AG04450 (cell line): ENCODE measurements around the gene ZBTB1. TPM values are rescaled to one million over a fixed set of nuclear protein-coding genes. Genes with fewer than 3 reads are reported as not detected.

ENCODE experiments used
- CTCF ChIA-PET: fragments of 300-600, 350-600 bp; formaldehyde crosslinking; extraction: SDS; loops from one replicate; lab custom pipeline; 2022; ENCODE audit warnings: antibody characterized with exemption, inconsistent platforms; lab: Charles Lee
- POLR2A ChIA-PET: fragments of 350-600 bp; formaldehyde crosslinking; extraction: SDS; loops from one replicate; lab custom pipeline; 2021; ENCODE audit warnings: antibody characterized with exemption, inconsistent platforms; lab: Yijun Ruan, JAX
- DNase-seq: peaks from one replicate; pipeline ENCODE4 v3.0.0-alpha.2; 2011; ENCODE audit warnings: low read depth, low spot score
- H3K27ac ChIP-seq: one replicate; pipeline ENCODE4 v1.5.1; 2012; ENCODE audit warnings: low read depth, low read length, control low read depth
- H3K27me3 ChIP-seq: one replicate; pipeline ENCODE4 v1.6.0; 2012; ENCODE audit warnings: low read length; ENCODE audit not compliant: control insufficient read depth, insufficient read depth
- H3K4me3 ChIP-seq: 2 replicates; pipeline ENCODE4 v1.5.1; 2011; ENCODE audit warnings: mild to moderate bottlenecking, low read depth, low read length, control low read depth
- H3K9me3 ChIP-seq: 2 replicates; pipeline ENCODE4 v1.5.1; 2012; ENCODE audit warnings: low read length; ENCODE audit not compliant: control insufficient read depth, insufficient read depth
- CTCF ChIP-seq: IDR thresholded peaks from 2 replicates; pipeline ENCODE4 v1.5.1; 2011; ENCODE audit warnings: low read depth, low read length, control low read depth, inconsistent platforms
- polyA plus RNA-seq: library from polyadenylated mRNA; depleted of rRNA; stranded (reverse); fragments of >200 nt; gene quantifications from 2 replicates; pipeline ENCODE4 v1.2.3, GENCODE V29; 2011

ZBTB1 gene
- polyA plus RNA-seq, 1 experiment = 42.1 TPM

- DNase-seq = no peak
- Histone ChIP-seq H3K9me3 (no peaks in the 10 kb centered on the region), H3K27ac (no peak overlapping the region), H3K4me3 (no peak overlapping the region), H3K27me3 (no peaks in the 10 kb centered on the region)
- POLR2A ChIA-PET = no interaction called here
- TF ChIP-seq CTCF = no peak
- CTCF ChIA-PET = interaction anchor here (0.5 to 8.3 kb wide), 5 partner anchors 10 to 370 kb away, joined by 3 to 60 read pairs (median 9); partner anchors contain the start of gene HSPA2
These were observed 16.1 kb downstream of the ZBTB1 start for GRCh38 chr14:64520699-64521098.

GRCh38 chr14:64522591-64523355, 18.2 kb downstream of the ZBTB1 start:
- no peak for TF ChIP-seq CTCF
- no peaks in the 10 kb centered on the region for H3K27me3 ChIP-seq
- POLR2A ChIA-PET = no interaction called here
- H3K27ac ChIP-seq = no peak overlapping the region
- CTCF ChIA-PET = interaction anchor here (0.6 to 8.3 kb wide), 5 partner anchors 12 to 114 kb away, joined by 7 to 60 read pairs (median 9); partner anchors contain the start of gene HSPA2
- H3K4me3 ChIP-seq = no peak overlapping the region
- DNase-seq = no peak
- H3K9me3 ChIP-seq = no peaks in the 10 kb centered on the region

GRCh38 chr14:64525354-64525753, 20.8 kb downstream of the ZBTB1 start:
- Histone ChIP-seq H3K27me3 (no peaks in the 10 kb centered on the region), H3K9me3 (no peaks in the 10 kb centered on the region), H3K4me3 (no peak overlapping the region), H3K27ac (no peak overlapping the region)
- CTCF ChIA-PET = interaction anchor here (1.1 to 8.3 kb wide), 2 partner anchors 15 to 146 kb away, joined by 3 to 60 read pairs; no protein-coding TSS in a partner anchor
- no peak for TF ChIP-seq CTCF
- no peak for DNase-seq
- POLR2A ChIA-PET = no interaction called here

GRCh38 chr14:64531567-64531966, 27.0 kb downstream of the ZBTB1 start:
- Histone ChIP-seq H3K9me3 (no peaks in the 10 kb centered on the region), H3K27me3 (no peaks in the 10 kb centered on the region), H3K4me3 (no peak overlapping the region), H3K27ac (no peak overlapping the region)
- ChIA-PET POLR2A (no interaction called here), CTCF (interaction anchor here (1.0 kb wide), 1 partner anchor 20 kb away, joined by 3 read pairs; no protein-coding TSS in a partner anchor)
- TF ChIP-seq CTCF = no peak
- DNase-seq = no peak

GRCh38 chr14:64536488-64537245, 32.1 kb downstream of the ZBTB1 start:
- Histone ChIP-seq H3K27ac (no peak overlapping the region), H3K4me3 (no peak overlapping the region), H3K27me3 (peaks cover 6% of the 10 kb centered on the region), H3K9me3 (peaks cover 11% of the 10 kb centered on the region)
- CTCF ChIA-PET = interaction anchor here (0.5 to 2.1 kb wide), 3 partner anchors 27 to 101 kb away, joined by 3 to 6 read pairs (median 6); no protein-coding TSS in a partner anchor
- POLR2A ChIA-PET = no interaction called here
- TF ChIP-seq CTCF = no peak
- peak; percentile 4 for DNase-seq
